Mesenchymal stem cell (in vitro differentiated cells and primary cell): Measurements from ENCODE around the gene TJP1.

ENCODE experiments used
- DNase-seq: peaks from one replicate; pipeline ENCODE4 v3.0.0-alpha.2; 2013
- H2AFZ ChIP-seq: one replicate; pipeline ENCODE4 v1.6.1; 2013; ENCODE audit warnings: low read depth, mild to moderate bottlenecking, control low read depth, inconsistent platforms, low read length, moderate library complexity
- H2AK5ac ChIP-seq: 2 replicates; pipeline ENCODE4 v1.6.1; 2013; ENCODE audit warnings: low read length, moderate library complexity, mild to moderate bottlenecking, inconsistent platforms; ENCODE audit not compliant: severe bottlenecking
- H2BK120ac ChIP-seq: one replicate; pipeline ENCODE4 v1.6.1; 2013; ENCODE audit warnings: low read depth, mild to moderate bottlenecking, inconsistent platforms, low read length, moderate library complexity
- H2BK12ac ChIP-seq, 2 experiments: one replicate each; pipeline ENCODE4 v1.6.1; 2013; ENCODE audit warnings: inconsistent platforms in 2 of 2, low read length in 2 of 2, mild to moderate bottlenecking in 2 of 2, moderate library complexity in 2 of 2, control low read depth in 1 of 2
- H2BK15ac ChIP-seq: one replicate; pipeline ENCODE4 v1.6.1; 2013; ENCODE audit warnings: mild to moderate bottlenecking, low read depth, inconsistent platforms; ENCODE audit not compliant: poor library complexity, severe bottlenecking
- H2BK5ac ChIP-seq: 2 replicates; pipeline ENCODE4 v1.6.1; 2013; ENCODE audit warnings: low read depth, mild to moderate bottlenecking, low read length, control low read depth, inconsistent platforms; ENCODE audit not compliant: poor library complexity, severe bottlenecking
- H3K14ac ChIP-seq, 2 experiments: one replicate each; pipeline ENCODE4 v1.6.1; 2013; ENCODE audit warnings: inconsistent platforms in 2 of 2, low read length in 2 of 2, control low read depth in 1 of 2, mild to moderate bottlenecking in 1 of 2, moderate library complexity in 1 of 2
- H3K18ac ChIP-seq, 2 experiments: one replicate each; pipeline ENCODE4 v1.6.1; 2013; ENCODE audit warnings: inconsistent platforms in 2 of 2, low read length in 2 of 2, control low read depth in 1 of 2, low read depth in 1 of 2, mild to moderate bottlenecking in 1 of 2
- H3K23ac ChIP-seq, 2 experiments: one replicate each; pipeline ENCODE4 v1.6.1; 2013; ENCODE audit warnings: inconsistent platforms in 2 of 2, low read length in 2 of 2, mild to moderate bottlenecking in 2 of 2, moderate library complexity in 2 of 2, control low read depth in 1 of 2
- H3K27ac ChIP-seq: 2 replicates; pipeline ENCODE4 v1.5.1; 2013; ENCODE audit warnings: mild to moderate bottlenecking, moderate library complexity, low read length, control low read depth, inconsistent platforms; ENCODE audit not compliant: poor library complexity, severe bottlenecking
- H3K27me3 ChIP-seq, 2 experiments: 2 replicates each; pipeline versions ENCODE4 v1.6.1 to v1.7.0; 2013; ENCODE audit warnings: low read length in 2 of 2, mild to moderate bottlenecking in 2 of 2, moderate library complexity in 2 of 2, control low read depth in 1 of 2, inconsistent platforms in 1 of 2; ENCODE audit not compliant: control insufficient read depth in 1 of 2, insufficient read depth in 1 of 2
- H3K36me3 ChIP-seq, 2 experiments: 2 replicates each; pipeline versions ENCODE4 v1.6.1 to v1.7.0; 2013; ENCODE audit warnings: low read length in 2 of 2, control low read depth in 1 of 2, inconsistent platforms in 1 of 2, low read depth in 1 of 2, mild to moderate bottlenecking in 1 of 2; ENCODE audit not compliant: insufficient read depth in 2 of 2, control insufficient read depth in 1 of 2
- H3K4ac ChIP-seq, 2 experiments: one replicate each; pipeline ENCODE4 v1.6.1; 2013; ENCODE audit warnings: inconsistent platforms in 2 of 2, low read length in 2 of 2, mild to moderate bottlenecking in 2 of 2, moderate library complexity in 2 of 2, control low read depth in 1 of 2, low read depth in 1 of 2
- H3K4me1 ChIP-seq: 2 replicates; pipeline ENCODE4 v1.6.1; 2013; ENCODE audit warnings: low read depth, low read length, control low read depth; ENCODE audit not compliant: control insufficient read depth, insufficient read depth
- H3K4me2 ChIP-seq: 2 replicates; pipeline ENCODE4 v1.6.1; 2013; ENCODE audit warnings: low read length, mild to moderate bottlenecking, inconsistent platforms; ENCODE audit not compliant: poor library complexity, severe bottlenecking
- H3K4me3 ChIP-seq, 2 experiments: 2 replicates each; pipeline versions ENCODE4 v1.5.1 to v1.7.0; 2013; ENCODE audit warnings: low read length in 2 of 2, mild to moderate bottlenecking in 2 of 2, control low read depth in 1 of 2, low read depth in 1 of 2; ENCODE audit not compliant: insufficient read depth in 1 of 2
- H3K79me1 ChIP-seq: replicated peaks from 2 replicates; pipeline ENCODE4 v1.6.1; 2013; ENCODE audit warnings: mild to moderate bottlenecking, control low read depth, low read length, inconsistent platforms; ENCODE audit not compliant: poor library complexity, severe bottlenecking
- H3K9ac ChIP-seq: 2 replicates; pipeline ENCODE4 v1.7.0; 2013; ENCODE audit warnings: mild to moderate bottlenecking, low read length, moderate library complexity
- H3K9me3 ChIP-seq: 2 replicates; pipeline ENCODE4 v1.7.0; 2013; ENCODE audit warnings: mild to moderate bottlenecking, low read length; ENCODE audit not compliant: control insufficient read depth
- H4K8ac ChIP-seq: one replicate; pipeline ENCODE4 v1.6.1; 2013; ENCODE audit warnings: inconsistent platforms, mild to moderate bottlenecking, low read length, moderate library complexity
- H4K91ac ChIP-seq: one replicate; pipeline ENCODE4 v1.6.1; 2013; ENCODE audit warnings: mild to moderate bottlenecking, low read length, inconsistent platforms
- WGBS: methylation state at CpG from one replicate; pipeline ENCODE4 v1.1.7; 2013; ENCODE audit warnings: mixed read lengths; 5-methylcytosine and 5-hydroxymethylcytosine counted together

The TJP1 gene

GRCh38 chr15:29670998-29671981 lies 151.0 kb downstream of the TJP1 start:
- peaks cover 0 to 14% of the 10 kb centered on the region in 2 experiments for H3K27me3 ChIP-seq
- H3K18ac ChIP-seq: no peak overlapping the region
- H4K8ac ChIP-seq: no peak overlapping the region
- no peak overlapping the region for H2BK5ac ChIP-seq
- H3K23ac ChIP-seq: peak overlapping the region in 1 of 2 experiments; percentile 60
- no peaks in the 10 kb centered on the region for H3K79me1 ChIP-seq
- H3K14ac ChIP-seq: no peak overlapping the region
- H3K27ac ChIP-seq: peak overlapping the region; percentile 38
- peak overlapping the region in 1 of 2 experiments; percentile 32 for H3K4me3 ChIP-seq
- H2BK15ac ChIP-seq: no peak overlapping the region
- WGBS: 76% methylated on average over 12 of the region's 13 CpGs
- no peak overlapping the region for H2BK120ac ChIP-seq
- H3K9ac ChIP-seq: peak overlapping the region; percentile 43
- H3K9me3 ChIP-seq: no peaks in the 10 kb centered on the region
- H2BK12ac ChIP-seq: no peak overlapping the region
- peak overlapping the region; percentile 64 for H3K4me2 ChIP-seq
- H3K4me1 ChIP-seq: peaks cover 31% of the 10 kb centered on the region
- no peak overlapping the region for H3K4ac ChIP-seq
- no peak overlapping the region for H2AFZ ChIP-seq
- H4K91ac ChIP-seq: no peak overlapping the region
- H2AK5ac ChIP-seq: peak overlapping the region; percentile 76
- peak; percentile 38 for DNase-seq
- no peaks in the 10 kb centered on the region for H3K36me3 ChIP-seq

GRCh38 chr15:29670266-29670665 lies 152.0 kb downstream of the TJP1 start:
- no peak overlapping the region for H4K91ac ChIP-seq
- no peak overlapping the region for H3K27ac ChIP-seq
- H2BK5ac ChIP-seq: no peak overlapping the region
- H3K27me3 ChIP-seq: peaks cover 0 to 14% of the 10 kb centered on the region in 2 experiments
- no peak overlapping the region for H3K4ac ChIP-seq
- no peak overlapping the region for H3K9ac ChIP-seq
- H4K8ac ChIP-seq: no peak overlapping the region
- H2BK120ac ChIP-seq: no peak overlapping the region
- H3K14ac ChIP-seq: no peak overlapping the region
- H3K9me3 ChIP-seq: no peaks in the 10 kb centered on the region
- no peak overlapping the region for H3K18ac ChIP-seq
- no peak overlapping the region for H3K4me3 ChIP-seq
- H3K79me1 ChIP-seq: no peaks in the 10 kb centered on the region
- H2AK5ac ChIP-seq: peak overlapping the region; percentile 57
- no peak overlapping the region for H2BK12ac ChIP-seq
- DNase-seq: no peak
- H2AFZ ChIP-seq: no peak overlapping the region
- no peak overlapping the region for H3K4me2 ChIP-seq
- WGBS: 87% methylated on average over 8 of the region's 8 CpGs
- no peaks in the 10 kb centered on the region for H3K36me3 ChIP-seq
- no peak overlapping the region for H3K23ac ChIP-seq
- peaks cover 24% of the 10 kb centered on the region for H3K4me1 ChIP-seq
- H2BK15ac ChIP-seq: no peak overlapping the region

GRCh38 chr15:29669823-29670222 lies 152.4 kb downstream of the TJP1 start:
- Histone ChIP-seq H3K14ac (no peak overlapping the region), H3K4me3 (no peak overlapping the region), H3K23ac (no peak overlapping the region), H3K27me3 (peaks cover 2 to 17% of the 10 kb centered on the region in 2 experiments), H4K91ac (no peak overlapping the region), H3K4ac (no peak overlapping the region), H2BK120ac (no peak overlapping the region), H3K18ac (no peak overlapping the region), H2AFZ (no peak overlapping the region), H3K36me3 (no peaks in the 10 kb centered on the region), H3K9ac (no peak overlapping the region), H4K8ac (no peak overlapping the region), H3K79me1 (no peaks in the 10 kb centered on the region), H3K27ac (no peak overlapping the region), H2BK15ac (no peak overlapping the region), H3K4me2 (no peak overlapping the region), H2BK12ac (no peak overlapping the region), H3K9me3 (no peaks in the 10 kb centered on the region), H2BK5ac (no peak overlapping the region), H3K4me1 (peaks cover 19% of the 10 kb centered on the region), H2AK5ac (peak overlapping the region; percentile 57)
- DNase-seq: peak; percentile 26
- 48% methylated on average over 7 of the region's 9 CpGs for WGBS

GRCh38 chr15:29668120-29668602 lies 154.1 kb downstream of the TJP1 start:
- H3K9me3 ChIP-seq: no peaks in the 10 kb centered on the region
- H2BK15ac ChIP-seq: no peak overlapping the region
- H3K27me3 ChIP-seq: peaks cover 10 to 25% of the 10 kb centered on the region in 2 experiments
- H3K23ac ChIP-seq: no peak overlapping the region
- peak; percentile 92 for DNase-seq
- H4K91ac ChIP-seq: no peak overlapping the region
- no peaks in the 10 kb centered on the region for H3K36me3 ChIP-seq
- no peak overlapping the region for H3K4me3 ChIP-seq
- no peak overlapping the region for H2BK12ac ChIP-seq
- no peak overlapping the region for H3K9ac ChIP-seq
- WGBS: 37% methylated on average over 15 of the region's 15 CpGs
- H3K79me1 ChIP-seq: no peaks in the 10 kb centered on the region
- no peak overlapping the region for H2AFZ ChIP-seq
- H2BK5ac ChIP-seq: no peak overlapping the region
- H3K27ac ChIP-seq: no peak overlapping the region
- no peak overlapping the region for H3K4me2 ChIP-seq
- H3K4me1 ChIP-seq: peaks cover 18% of the 10 kb centered on the region
- H3K14ac ChIP-seq: no peak overlapping the region
- H2AK5ac ChIP-seq: no peak overlapping the region
- H3K18ac ChIP-seq: no peak overlapping the region
- H4K8ac ChIP-seq: no peak overlapping the region
- no peak overlapping the region for H2BK120ac ChIP-seq
- H3K4ac ChIP-seq: no peak overlapping the region
